Measurements from ENCODE around the gene NDUFAF7. TPM values are rescaled to one million over a fixed set of nuclear protein-coding genes. Genes with fewer than 3 reads are reported as not detected.
"Not testable (repeated sequence)": the region's sequence is repeated elsewhere in the genome, so short reads cannot be mapped to it uniquely, and the experiment has no call there.

NDUFAF7 gene
- polyA plus RNA-seq, 1 donor (not counting 4 experiments of a cell fraction or from before 2014, with no cell fraction given): 27.7 TPM

DNA sequence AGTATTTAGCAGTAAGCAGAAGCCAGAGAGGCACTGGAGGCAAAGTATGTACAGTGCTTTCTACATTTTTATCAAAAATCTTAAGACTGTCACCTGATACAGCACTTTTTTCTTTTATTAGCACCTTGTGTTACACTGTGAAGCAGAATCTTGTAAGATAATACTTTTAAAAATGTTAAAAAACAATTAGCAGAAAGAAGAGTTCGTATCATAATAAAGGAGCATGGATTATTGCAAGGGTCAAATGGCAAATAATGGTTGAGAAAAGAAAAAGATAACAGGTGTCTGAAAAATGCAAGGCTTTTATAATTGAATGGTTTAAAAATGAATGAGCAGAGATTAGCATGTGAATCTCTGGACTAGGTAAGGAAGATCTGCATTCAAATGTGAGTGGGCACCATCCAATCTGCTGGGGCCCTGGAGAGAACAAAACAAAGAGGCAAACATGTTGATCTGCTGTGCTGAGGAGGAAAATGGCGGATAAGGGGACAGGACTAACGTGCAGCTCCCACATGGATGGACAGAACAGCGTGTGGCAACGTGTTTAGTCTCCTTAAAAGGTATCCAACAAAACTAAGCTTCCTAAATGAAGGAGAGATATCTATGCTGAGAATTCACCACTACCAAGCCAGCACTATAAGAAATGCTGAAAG lies 25.6 kb upstream of the NDUFAF7 start:
- Histone ChIP-seq H3K4me3 (ENCODE audit: control insufficient read depth in 2 of 3, extremely low read depth in 1 of 3, insufficient read depth in 2 of 3, low read depth in 1 of 3, low read length in 3 of 3) (no peak overlapping the region), H3K9me1 (ENCODE audit: control insufficient read depth, extremely low read depth, insufficient read depth, low read length) (no peaks in the 10 kb centered on the region), H3K27ac (ENCODE audit: control insufficient read depth, insufficient read depth, low read length) (no peak overlapping the region), H3K9me3 (ENCODE audit: control insufficient read depth, low read depth, low read length) (peaks cover 4% of the 10 kb centered on the region), H3K4me1 (ENCODE audit: control insufficient read depth, extremely low read depth, insufficient read depth, low read length) (no peaks in the 10 kb centered on the region), H3K36me3 (ENCODE audit: control insufficient read depth in 2 of 2, extremely low read depth in 1 of 2, insufficient read depth in 2 of 2, low read length in 2 of 2) (peaks cover 9 to 18% of the 10 kb centered on the region in 2 experiments), H2AFZ (ENCODE audit: control insufficient read depth, low read length) (no peak overlapping the region), H4K20me1 (ENCODE audit: control insufficient read depth, extremely low read depth, insufficient read depth, low read length) (no peaks in the 10 kb centered on the region), H3K79me2 (ENCODE audit: control insufficient read depth, insufficient read depth, low read length) (peaks cover 46% of the 10 kb centered on the region), H3K27me3 (ENCODE audit: control insufficient read depth, extremely low read depth, insufficient read depth, low read length) (no peaks in the 10 kb centered on the region), H3K4me2 (ENCODE audit: control insufficient read depth, extremely low read depth, insufficient read depth, low read depth, low read length) (no peak overlapping the region), H3K9ac (ENCODE audit: control insufficient read depth, extremely low read depth, insufficient read depth, low read length) (no peak overlapping the region)
- dilution Hi-C loops (cut with MboI; ENCODE audit: extremely low pct_ligation_motif_present, low sequenced_read_pairs): no loop called here
- no peak for TF ChIP-seq EZH2 (IDR thresholded peaks at IDR 0.05; ENCODE audit: low read length)
- TF ChIP-seq, protein P1, sequence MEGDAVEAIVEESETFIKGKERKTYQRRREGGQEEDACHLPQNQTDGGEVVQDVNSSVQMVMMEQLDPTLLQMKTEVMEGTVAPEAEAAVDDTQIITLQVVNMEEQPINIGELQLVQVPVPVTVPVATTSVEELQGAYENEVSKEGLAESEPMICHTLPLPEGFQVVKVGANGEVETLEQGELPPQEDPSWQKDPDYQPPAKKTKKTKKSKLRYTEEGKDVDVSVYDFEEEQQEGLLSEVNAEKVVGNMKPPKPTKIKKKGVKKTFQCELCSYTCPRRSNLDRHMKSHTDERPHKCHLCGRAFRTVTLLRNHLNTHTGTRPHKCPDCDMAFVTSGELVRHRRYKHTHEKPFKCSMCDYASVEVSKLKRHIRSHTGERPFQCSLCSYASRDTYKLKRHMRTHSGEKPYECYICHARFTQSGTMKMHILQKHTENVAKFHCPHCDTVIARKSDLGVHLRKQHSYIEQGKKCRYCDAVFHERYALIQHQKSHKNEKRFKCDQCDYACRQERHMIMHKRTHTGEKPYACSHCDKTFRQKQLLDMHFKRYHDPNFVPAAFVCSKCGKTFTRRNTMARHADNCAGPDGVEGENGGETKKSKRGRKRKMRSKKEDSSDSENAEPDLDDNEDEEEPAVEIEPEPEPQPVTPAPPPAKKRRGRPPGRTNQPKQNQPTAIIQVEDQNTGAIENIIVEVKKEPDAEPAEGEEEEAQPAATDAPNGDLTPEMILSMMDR (optimal IDR thresholded peaks at IDR 0.05 in 1 of 3, IDR thresholded peaks at IDR 0.05 in 1 of 3, conservative IDR thresholded peaks at IDR 0.05 in 1 of 3; ENCODE audit: extremely low read depth in 1 of 3, insufficient read depth in 2 of 3, low read length in 3 of 3): no peak
- no peak for FAIRE-seq
- DNase-seq (ENCODE audit: low read depth, low spot score): no peak

DNA sequence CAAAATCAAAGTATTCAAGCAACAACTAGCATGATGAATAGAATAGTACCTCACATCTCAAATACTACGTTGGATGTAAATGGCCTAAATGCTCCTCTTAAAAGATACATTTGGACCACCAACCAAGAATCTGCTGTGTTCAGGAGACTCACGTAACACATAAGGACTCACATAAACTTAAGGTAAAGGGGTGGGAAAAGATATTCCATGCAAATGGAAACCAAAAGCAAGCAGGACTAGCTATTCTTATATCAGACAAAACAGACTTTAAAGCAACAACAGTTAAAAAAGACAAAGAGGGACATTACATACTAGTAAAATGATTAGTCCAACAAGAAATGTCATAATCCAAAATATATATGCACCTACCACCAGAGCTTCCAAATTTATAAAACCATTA lies 24.7 kb upstream of the NDUFAF7 start:
- H3K9ac ChIP-seq (ENCODE audit: control insufficient read depth, extremely low read depth, insufficient read depth, low read length); H3K4me2 ChIP-seq (ENCODE audit: control insufficient read depth, extremely low read depth, insufficient read depth, low read depth, low read length); H3K27me3 ChIP-seq (ENCODE audit: control insufficient read depth, extremely low read depth, insufficient read depth, low read length); H2AFZ ChIP-seq (ENCODE audit: control insufficient read depth, low read length); FAIRE-seq; H3K4me3 ChIP-seq (ENCODE audit: control insufficient read depth in 2 of 3, extremely low read depth in 1 of 3, insufficient read depth in 2 of 3, low read depth in 1 of 3, low read length in 3 of 3); H4K20me1 ChIP-seq (ENCODE audit: control insufficient read depth, extremely low read depth, insufficient read depth, low read length); H3K4me1 ChIP-seq (ENCODE audit: control insufficient read depth, extremely low read depth, insufficient read depth, low read length); H3K9me1 ChIP-seq (ENCODE audit: control insufficient read depth, extremely low read depth, insufficient read depth, low read length); DNase-seq (ENCODE audit: low read depth, low spot score); H3K9me3 ChIP-seq (ENCODE audit: control insufficient read depth, low read depth, low read length); dilution Hi-C loops (cut with MboI; ENCODE audit: extremely low pct_ligation_motif_present, low sequenced_read_pairs); H3K27ac ChIP-seq (ENCODE audit: control insufficient read depth, insufficient read depth, low read length): not testable (repeated sequence)
- Histone ChIP-seq H3K36me3 (ENCODE audit: control insufficient read depth in 2 of 2, extremely low read depth in 1 of 2, insufficient read depth in 2 of 2, low read length in 2 of 2) (peaks cover 8 to 18% of the 10 kb centered on the region in 2 experiments), H3K79me2 (ENCODE audit: control insufficient read depth, insufficient read depth, low read length) (peaks cover 46% of the 10 kb centered on the region)

DNA sequence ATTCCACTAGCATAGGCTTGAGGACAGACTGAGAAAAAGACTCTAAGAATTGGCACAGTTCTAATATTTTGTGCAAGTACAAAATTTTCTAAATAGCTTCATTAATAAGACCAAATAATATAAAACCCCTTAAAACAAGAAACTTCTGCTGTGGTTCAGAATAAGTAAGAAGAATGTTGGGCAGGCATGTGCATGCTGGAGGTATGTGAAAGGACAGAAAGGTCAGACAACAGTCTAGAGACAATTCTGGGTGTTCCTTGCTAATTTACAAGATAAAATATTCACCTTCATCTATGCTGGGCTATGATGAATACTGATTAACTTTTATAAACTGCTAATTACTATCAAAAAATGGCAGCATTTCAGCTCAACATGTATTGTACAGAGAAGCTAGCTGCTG lies 20.2 kb upstream of the NDUFAF7 start:
- FAIRE-seq: peak; percentile 67
- peaks cover 4 to 18% of the 10 kb centered on the region in 2 experiments for H3K36me3 ChIP-seq (ENCODE audit: control insufficient read depth in 2 of 2, extremely low read depth in 1 of 2, insufficient read depth in 2 of 2, low read length in 2 of 2)

More for the DNA sequence above, 20.2 kb upstream of the NDUFAF7 start:
- Histone ChIP-seq H3K27ac (ENCODE audit: control insufficient read depth, insufficient read depth, low read length) (no peak overlapping the region), H3K4me1 (ENCODE audit: control insufficient read depth, extremely low read depth, insufficient read depth, low read length) (no peaks in the 10 kb centered on the region), H2AFZ (ENCODE audit: control insufficient read depth, low read length) (no peak overlapping the region), H3K4me3 (ENCODE audit: control insufficient read depth in 2 of 3, extremely low read depth in 1 of 3, insufficient read depth in 2 of 3, low read depth in 1 of 3, low read length in 3 of 3) (no peak overlapping the region), H4K20me1 (ENCODE audit: control insufficient read depth, extremely low read depth, insufficient read depth, low read length) (no peaks in the 10 kb centered on the region), H3K79me2 (ENCODE audit: control insufficient read depth, insufficient read depth, low read length) (peaks cover 33% of the 10 kb centered on the region), H3K27me3 (ENCODE audit: control insufficient read depth, extremely low read depth, insufficient read depth, low read length) (no peaks in the 10 kb centered on the region), H3K4me2 (ENCODE audit: control insufficient read depth, extremely low read depth, insufficient read depth, low read depth, low read length) (no peak overlapping the region), H3K9ac (ENCODE audit: control insufficient read depth, extremely low read depth, insufficient read depth, low read length) (no peak overlapping the region), H3K9me1 (ENCODE audit: control insufficient read depth, extremely low read depth, insufficient read depth, low read length) (no peaks in the 10 kb centered on the region), H3K9me3 (ENCODE audit: control insufficient read depth, low read depth, low read length) (no peaks in the 10 kb centered on the region)
- no peak for TF ChIP-seq EZH2 (IDR thresholded peaks at IDR 0.05; ENCODE audit: low read length)
- TF ChIP-seq, protein P1 (optimal IDR thresholded peaks at IDR 0.05 in 1 of 3, IDR thresholded peaks at IDR 0.05 in 1 of 3, conservative IDR thresholded peaks at IDR 0.05 in 1 of 3; ENCODE audit: extremely low read depth in 1 of 3, insufficient read depth in 2 of 3, low read length in 3 of 3): no peak
- dilution Hi-C loops (cut with MboI; ENCODE audit: extremely low pct_ligation_motif_present, low sequenced_read_pairs): no loop called here
- no peak for DNase-seq (ENCODE audit: low read depth, low spot score)
